Hepatocyte (in vitro differentiated cells): Measurements from ENCODE around the gene MRGPRD. TPM values are rescaled to one million over a fixed set of nuclear protein-coding genes. Genes with fewer than 3 reads are reported as not detected.

ENCODE experiments used
- DNase-seq: peaks from one replicate; pipeline ENCODE4 v3.0.0-alpha.2; 2016; ENCODE audit warnings: low spot score
- H2AFZ ChIP-seq: fragments of 200-600 bp; sonication (generic); 2 replicates; pipeline ENCODE4 v1.6.0; 2016; ENCODE audit warnings: antibody characterized with exemption, mild to moderate bottlenecking
- H3K27ac ChIP-seq: fragments of 200-600 bp; sonication (generic); 2 replicates; pipeline ENCODE4 v1.5.1; 2016; ENCODE audit warnings: mild to moderate bottlenecking
- H3K27me3 ChIP-seq: fragments of 200-600 bp; sonication (generic); 2 replicates; pipeline ENCODE4 v1.6.1; 2016
- H3K36me3 ChIP-seq: fragments of 200-600 bp; sonication (generic); replicated peaks from 2 replicates; pipeline ENCODE4 v1.5.1; 2016; ENCODE audit warnings: low read depth; ENCODE audit not compliant: insufficient read depth
- H3K4me1 ChIP-seq: fragments of 200-600 bp; sonication (generic); 2 replicates; pipeline ENCODE4 v1.5.1; 2016; ENCODE audit warnings: mild to moderate bottlenecking, moderate library complexity; ENCODE audit not compliant: insufficient read depth
- H3K4me2 ChIP-seq: fragments of 200-600 bp; sonication (generic); 2 replicates; pipeline ENCODE4 v1.6.0; 2016
- H3K4me3 ChIP-seq: fragments of 200-600 bp; sonication (generic); 2 replicates; pipeline ENCODE4 v1.5.1; 2016; ENCODE audit warnings: mild to moderate bottlenecking
- H3K79me2 ChIP-seq: fragments of 200-600 bp; sonication (generic); 2 replicates; pipeline ENCODE4 v1.6.0; 2017; ENCODE audit warnings: mild to moderate bottlenecking
- H3K9me2 ChIP-seq: fragments of 200-600 bp; sonication (generic); replicated peaks from 2 replicates; pipeline ENCODE4 v1.6.0; 2017; ENCODE audit warnings: mild to moderate bottlenecking; ENCODE audit not compliant: insufficient read depth
- H3K9me3 ChIP-seq: fragments of 200-600 bp; sonication (generic); 2 replicates; pipeline ENCODE4 v1.5.1; 2016; ENCODE audit warnings: low read depth, mild to moderate bottlenecking
- H4K20me1 ChIP-seq: fragments of 200-600 bp; sonication (generic); 2 replicates; pipeline ENCODE4 v1.6.0; 2016; ENCODE audit warnings: mild to moderate bottlenecking; ENCODE audit not compliant: insufficient read depth, poor library complexity, severe bottlenecking
- EZH2 ChIP-seq: fragments of 200-600 bp; sonication (generic); IDR thresholded peaks from 2 replicates; pipeline ENCODE4 v1.6.1; 2016; ENCODE audit warnings: antibody characterized with exemption, mild to moderate bottlenecking, borderline replicate concordance
- EZH2phosphoT487 ChIP-seq: fragments of 200-600 bp; sonication (generic); IDR thresholded peaks from one replicate; pipeline ENCODE4 v1.6.1; 2018; ENCODE audit warnings: antibody characterized with exemption, mild to moderate bottlenecking, low read depth, moderate library complexity; ENCODE audit not compliant: unreplicated experiment, severe bottlenecking
- WGBS: methylation state at CpG from one replicate; pipeline ENCODE4 v1.1.6; 2016; ENCODE audit warnings: low lambda C conversion rate; ENCODE audit errors: missing lambda C conversion rate; 5-methylcytosine and 5-hydroxymethylcytosine counted together
- polyA plus RNA-seq: library from polyadenylated mRNA; unstranded; fragments of >200 nt; fragmentation: Nextera tagmentation; extraction: Ambion mirVana; gene quantifications from 2 replicates; pipeline ENCODE4 v1.2.1, GENCODE V29; 2016
- total RNA-seq: library from RNA; depleted of rRNA; stranded (reverse); fragments of >200 nt; gene quantifications from 2 replicates; pipeline ENCODE4 v1.2.3, GENCODE V29; 2014
- TF ChIP-seq, protein P1 (sequence below): fragments of 200-600 bp; sonication (generic); IDR thresholded peaks from 2 replicates; pipeline ENCODE4 v1.5.1; 2016; ENCODE audit warnings: antibody characterized with exemption, mild to moderate bottlenecking; ENCODE audit not compliant: poor library complexity

The MRGPRD gene
- total and polyA plus RNA-seq, 2 experiments from 2014 or later, result not detected

DNA sequence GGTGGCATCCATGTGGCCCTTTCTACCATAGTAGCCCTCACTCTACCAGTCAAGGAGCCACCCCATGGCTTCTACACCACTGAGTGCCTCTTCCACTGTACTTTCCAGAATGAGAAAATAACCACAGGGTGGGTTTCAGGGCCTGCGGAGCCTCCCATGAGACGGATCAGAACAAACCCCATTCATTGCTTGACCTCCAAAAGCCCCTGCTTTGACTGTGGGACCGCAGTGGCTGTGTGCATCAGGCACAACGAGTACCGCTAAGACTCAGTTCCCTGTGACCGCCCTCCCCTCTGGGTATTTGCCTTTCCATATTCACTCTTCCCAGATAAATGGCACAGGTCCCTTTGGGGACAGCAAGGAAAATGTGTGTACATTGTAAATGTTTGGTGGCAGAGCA, 43.7 kb upstream of the MRGPRD start:
- no peaks in the 10 kb centered on the region for H3K36me3 ChIP-seq
- H4K20me1 ChIP-seq, result no peaks in the 10 kb centered on the region
- H3K9me3 ChIP-seq, result no peaks in the 10 kb centered on the region
- TF ChIP-seq, protein P1, sequence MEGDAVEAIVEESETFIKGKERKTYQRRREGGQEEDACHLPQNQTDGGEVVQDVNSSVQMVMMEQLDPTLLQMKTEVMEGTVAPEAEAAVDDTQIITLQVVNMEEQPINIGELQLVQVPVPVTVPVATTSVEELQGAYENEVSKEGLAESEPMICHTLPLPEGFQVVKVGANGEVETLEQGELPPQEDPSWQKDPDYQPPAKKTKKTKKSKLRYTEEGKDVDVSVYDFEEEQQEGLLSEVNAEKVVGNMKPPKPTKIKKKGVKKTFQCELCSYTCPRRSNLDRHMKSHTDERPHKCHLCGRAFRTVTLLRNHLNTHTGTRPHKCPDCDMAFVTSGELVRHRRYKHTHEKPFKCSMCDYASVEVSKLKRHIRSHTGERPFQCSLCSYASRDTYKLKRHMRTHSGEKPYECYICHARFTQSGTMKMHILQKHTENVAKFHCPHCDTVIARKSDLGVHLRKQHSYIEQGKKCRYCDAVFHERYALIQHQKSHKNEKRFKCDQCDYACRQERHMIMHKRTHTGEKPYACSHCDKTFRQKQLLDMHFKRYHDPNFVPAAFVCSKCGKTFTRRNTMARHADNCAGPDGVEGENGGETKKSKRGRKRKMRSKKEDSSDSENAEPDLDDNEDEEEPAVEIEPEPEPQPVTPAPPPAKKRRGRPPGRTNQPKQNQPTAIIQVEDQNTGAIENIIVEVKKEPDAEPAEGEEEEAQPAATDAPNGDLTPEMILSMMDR, result no peak
- TF ChIP-seq EZH2, result no peak
- no peak for TF ChIP-seq EZH2phosphoT487
- no peaks in the 10 kb centered on the region for H3K27me3 ChIP-seq
- H3K9me2 ChIP-seq, result no peaks in the 10 kb centered on the region
- H3K4me1 ChIP-seq, result no peaks in the 10 kb centered on the region
- no peak for DNase-seq
- no peak overlapping the region for H2AFZ ChIP-seq
- no peak overlapping the region for H3K4me2 ChIP-seq
- no peaks in the 10 kb centered on the region for H3K79me2 ChIP-seq
- 95% methylated on average over 6 of the region's 6 CpGs for WGBS
- H3K27ac ChIP-seq, result no peak overlapping the region
- H3K4me3 ChIP-seq, result no peak overlapping the region

DNA sequence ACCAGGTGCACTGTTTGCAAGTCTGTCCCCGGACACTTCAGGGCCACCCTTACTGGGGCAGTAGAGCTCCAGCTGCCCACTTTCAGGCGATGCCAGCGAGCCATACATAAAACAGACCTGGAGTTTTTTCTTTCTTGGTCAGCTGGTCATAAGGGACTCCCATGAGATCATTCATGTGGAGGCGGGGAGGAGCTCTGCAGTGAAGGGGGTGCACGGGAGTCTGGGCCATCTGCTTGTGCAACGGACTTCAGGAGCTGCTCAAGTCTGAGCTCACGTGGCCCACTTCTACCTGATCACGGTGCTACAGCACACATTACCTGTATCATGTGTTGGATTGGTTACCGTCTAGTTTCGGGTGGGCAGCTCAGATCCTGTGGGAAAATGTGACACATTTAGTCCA, 41.5 kb upstream of the MRGPRD start:
- H3K4me2 ChIP-seq, result no peak overlapping the region
- no peaks in the 10 kb centered on the region for H3K4me1 ChIP-seq
- TF ChIP-seq EZH2 (no peak), EZH2phosphoT487 (no peak)
- TF ChIP-seq, protein P1, result no peak
- no peaks in the 10 kb centered on the region for H3K79me2 ChIP-seq
- H3K27ac ChIP-seq, result no peak overlapping the region
- H3K4me3 ChIP-seq, result no peak overlapping the region
- H4K20me1 ChIP-seq, result no peaks in the 10 kb centered on the region
- no peak for DNase-seq
- H3K9me3 ChIP-seq, result no peaks in the 10 kb centered on the region
- no peaks in the 10 kb centered on the region for H3K36me3 ChIP-seq
- H3K9me2 ChIP-seq, result no peaks in the 10 kb centered on the region
- H2AFZ ChIP-seq, result no peak overlapping the region
- WGBS, result 89% methylated on average over 10 of the region's 10 CpGs
- no peaks in the 10 kb centered on the region for H3K27me3 ChIP-seq

DNA sequence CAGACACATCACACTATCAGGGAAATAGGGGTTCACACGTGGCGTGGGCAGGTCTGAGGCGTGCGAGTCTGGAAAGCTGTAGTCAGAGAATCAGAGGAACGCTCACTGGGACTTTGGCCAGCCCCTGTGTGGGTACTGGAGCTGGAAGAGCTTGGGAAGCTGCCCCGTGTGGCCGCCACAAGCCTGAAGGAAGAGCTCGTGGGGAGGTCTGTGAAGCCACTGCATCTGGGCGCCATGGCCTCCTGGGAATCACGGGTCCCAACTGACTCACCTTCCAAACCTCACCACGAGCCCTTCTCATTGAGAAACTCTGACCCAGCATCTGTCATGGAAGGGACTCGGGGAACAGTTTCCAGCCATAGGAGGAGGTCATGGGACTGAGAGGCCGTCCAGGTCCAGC, 38.1 kb upstream of the MRGPRD start:
- H3K27me3 ChIP-seq, result no peaks in the 10 kb centered on the region
- H3K9me3 ChIP-seq, result no peaks in the 10 kb centered on the region
- no peak overlapping the region for H3K4me3 ChIP-seq
- no peaks in the 10 kb centered on the region for H3K9me2 ChIP-seq
- H3K4me2 ChIP-seq, result no peak overlapping the region
- no peaks in the 10 kb centered on the region for H3K79me2 ChIP-seq
- DNase-seq, result no peak
- H4K20me1 ChIP-seq, result no peaks in the 10 kb centered on the region
- H2AFZ ChIP-seq, result no peak overlapping the region
- TF ChIP-seq, protein P1, result no peak
- TF ChIP-seq EZH2phosphoT487 (no peak), EZH2 (no peak)
- H3K36me3 ChIP-seq, result no peaks in the 10 kb centered on the region
- no peak overlapping the region for H3K27ac ChIP-seq
- H3K4me1 ChIP-seq, result peaks cover 14% of the 10 kb centered on the region
- WGBS, result 85% methylated on average over 13 of the region's 13 CpGs

DNA sequence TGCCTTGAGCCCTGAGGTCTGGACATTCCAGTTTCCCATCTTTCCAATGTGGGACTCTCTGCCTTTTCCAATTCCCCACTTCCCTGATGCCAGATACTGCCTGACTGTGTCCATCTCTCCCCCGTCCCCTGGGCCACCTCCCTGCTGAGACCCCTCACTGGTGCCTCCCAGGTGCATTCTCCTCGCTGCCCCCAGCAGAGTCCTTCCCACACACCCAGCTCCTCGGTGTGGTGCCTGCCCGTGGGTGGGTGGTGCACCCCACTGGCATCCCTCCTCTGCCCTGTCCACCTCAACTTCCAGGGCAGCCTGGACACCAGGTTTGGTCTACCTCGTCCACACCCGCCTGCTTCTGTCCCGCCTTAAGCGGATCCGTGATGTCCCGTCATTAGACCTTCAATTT, 37.2 kb upstream of the MRGPRD start:
- Histone ChIP-seq H3K36me3 (no peaks in the 10 kb centered on the region), H3K9me2 (no peaks in the 10 kb centered on the region), H3K9me3 (no peaks in the 10 kb centered on the region), H2AFZ (no peak overlapping the region), H3K27me3 (no peaks in the 10 kb centered on the region), H3K79me2 (no peaks in the 10 kb centered on the region), H3K4me3 (no peak overlapping the region), H3K27ac (no peak overlapping the region), H3K4me2 (no peak overlapping the region), H4K20me1 (no peaks in the 10 kb centered on the region), H3K4me1 (peaks cover 24% of the 10 kb centered on the region)
- 89% methylated on average over 10 of the region's 10 CpGs for WGBS
- no peak for DNase-seq
- no peak for TF ChIP-seq EZH2phosphoT487
- TF ChIP-seq EZH2, result no peak
- TF ChIP-seq, protein P1, result no peak
